GM19035 (cell line): ENCODE results near the gene PRKN.

ENCODE experiments used
- ATAC-seq: cut with Tn5 transposase; IDR thresholded peaks from one replicate; pipeline ENCODE4 v1.9.1; 2021; ENCODE audit not compliant: unreplicated experiment

Gene PRKN

DNA sequence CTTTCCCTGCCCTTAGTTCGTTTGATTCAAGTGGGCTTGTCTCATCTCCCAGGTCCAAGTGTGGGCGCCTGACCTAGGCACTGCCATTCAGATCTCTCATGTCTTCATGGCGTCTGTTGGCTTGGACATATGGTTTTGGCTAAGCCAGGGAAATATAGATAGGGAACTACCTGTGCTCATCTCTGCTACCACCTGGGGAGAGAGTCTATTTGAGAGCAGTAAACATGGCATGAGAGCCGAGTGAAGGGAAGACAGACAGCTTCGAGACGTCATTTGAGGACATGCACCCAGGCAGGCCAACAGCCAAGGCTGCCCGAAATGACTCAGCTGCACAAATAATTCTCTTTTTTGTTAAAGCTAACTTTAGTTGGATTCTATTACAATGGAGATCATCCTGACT is 1083.0 kb downstream of the PRKN start:
- ATAC-seq = no peak

GRCh38 chr6:161641175-161641574 is 1086.4 kb downstream of the PRKN start:
- ATAC-seq = no peak

DNA sequence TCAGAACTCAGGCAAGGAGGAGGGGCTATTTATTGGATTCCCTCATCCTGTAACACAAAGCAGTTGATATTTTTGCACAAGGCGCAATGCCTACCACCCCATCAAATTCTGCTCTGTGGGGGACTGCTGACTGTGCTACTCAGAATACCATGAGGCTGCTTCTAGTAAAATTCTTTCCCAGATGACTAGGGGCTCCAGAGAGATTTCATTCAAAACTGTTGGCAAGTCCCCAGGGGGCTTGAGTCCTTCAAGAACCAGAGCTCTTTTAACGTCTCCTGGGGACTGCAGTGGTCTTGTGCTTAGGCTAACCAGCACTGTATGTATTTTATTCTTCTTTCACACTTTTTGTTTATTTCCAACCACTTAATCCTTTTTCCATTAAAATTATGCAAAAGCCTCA is 1087.8 kb downstream of the PRKN start:
- ATAC-seq = no peak

DNA sequence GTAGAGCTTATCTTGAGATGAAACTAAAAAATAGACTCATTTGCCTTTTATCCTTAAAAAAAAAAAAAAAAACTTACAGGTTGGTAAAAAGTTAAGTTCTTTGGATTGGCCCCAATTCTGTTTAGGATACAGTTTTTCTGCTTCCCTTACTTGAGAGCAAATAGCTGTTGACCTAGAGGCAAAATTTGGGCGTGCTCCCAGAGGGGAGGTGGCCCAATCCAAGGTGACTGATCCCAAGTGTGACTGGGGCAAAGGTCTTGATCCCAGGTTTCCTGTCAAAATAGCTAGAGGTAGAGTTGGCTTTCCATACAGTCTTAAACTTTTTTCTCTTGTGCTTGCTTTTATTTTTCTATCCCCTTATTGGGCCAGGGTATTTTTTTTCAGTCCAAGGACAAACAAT is 1089.9 kb downstream of the PRKN start:
- no peak for ATAC-seq

DNA sequence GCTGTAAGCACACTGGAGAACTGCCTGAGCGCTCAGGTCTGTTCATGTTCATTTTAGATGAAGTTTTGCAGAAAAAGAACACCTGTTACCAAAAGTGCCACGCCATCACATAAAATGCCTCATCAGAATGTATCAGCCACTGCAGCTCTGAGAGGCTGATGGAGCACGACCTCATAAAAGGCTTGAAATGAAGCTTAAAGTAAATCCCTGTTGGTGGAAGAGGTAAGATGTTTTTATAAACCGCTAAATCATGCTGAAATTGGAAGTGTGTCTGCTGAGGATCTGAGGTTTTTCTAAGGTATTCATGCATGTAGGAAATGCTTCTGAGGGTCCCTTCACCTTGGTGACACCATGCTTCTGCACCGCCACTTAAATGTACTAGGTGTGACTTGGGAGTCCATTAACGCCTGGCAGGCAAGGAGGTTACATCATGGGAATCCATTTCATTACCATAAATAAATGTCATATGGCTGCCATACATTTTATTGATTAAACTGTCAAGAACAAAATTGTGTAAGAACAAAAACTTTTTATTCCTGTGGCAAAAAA is 1090.6 kb downstream of the PRKN start:
- no peak for ATAC-seq

GRCh38 chr6:161635975-161636374 is 1091.6 kb downstream of the PRKN start:
- no peak for ATAC-seq

- ATAC-seq = no peak
Observed at GRCh38 chr6:161634916-161635315, 1092.7 kb downstream of the PRKN start.

DNA sequence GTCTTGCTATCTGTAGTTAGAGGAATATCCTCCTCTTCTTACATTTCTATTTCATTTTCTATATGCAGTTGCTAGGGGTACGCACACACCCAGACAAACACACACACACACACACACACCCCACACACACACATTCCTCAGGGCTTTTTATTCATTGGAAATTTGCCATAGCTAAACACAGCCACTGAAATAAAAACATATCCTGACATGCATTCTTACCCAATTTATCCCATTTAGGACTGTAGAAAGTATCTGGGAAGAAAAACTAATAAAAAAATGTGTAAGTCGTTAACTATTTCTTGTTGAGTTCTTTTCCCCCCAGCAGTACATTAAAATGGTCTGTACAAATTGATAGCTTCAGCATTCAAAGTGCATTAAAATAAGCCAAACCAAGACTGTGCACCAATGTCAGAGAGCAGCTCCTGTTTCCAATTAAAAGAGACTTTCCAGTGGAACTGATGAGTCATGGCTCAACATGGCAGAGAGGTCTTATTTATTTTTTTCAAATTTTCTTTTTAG is 1095.8 kb downstream of the PRKN start:
- no peak for ATAC-seq

GRCh38 chr6:161630674-161631073 is 1096.9 kb downstream of the PRKN start:
- no peak for ATAC-seq

GRCh38 chr6:161626132-161626676 is 1101.4 kb downstream of the PRKN start:
- no peak for ATAC-seq

DNA sequence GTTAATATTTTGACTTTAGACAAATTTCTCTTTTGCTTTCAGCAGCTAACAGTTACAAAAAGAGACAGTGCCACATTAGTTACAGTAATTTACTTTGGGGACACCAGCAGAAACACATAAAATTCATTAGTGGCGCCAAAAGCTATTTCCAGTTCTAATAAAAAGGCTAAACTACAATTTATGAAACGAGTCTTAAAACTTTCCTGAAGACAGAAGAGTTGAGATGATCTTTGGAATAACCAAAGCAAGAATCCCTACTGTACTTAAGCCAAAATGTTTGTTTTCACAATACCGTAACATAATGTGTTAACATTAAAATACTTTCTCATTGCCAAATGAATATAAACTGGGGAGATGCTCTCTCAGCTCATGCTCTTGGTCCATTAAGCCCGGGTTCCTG is 1103.5 kb downstream of the PRKN start:
- no peak for ATAC-seq

GRCh38 chr6:161622779-161623178 is 1104.8 kb downstream of the PRKN start:
- ATAC-seq = no peak

DNA sequence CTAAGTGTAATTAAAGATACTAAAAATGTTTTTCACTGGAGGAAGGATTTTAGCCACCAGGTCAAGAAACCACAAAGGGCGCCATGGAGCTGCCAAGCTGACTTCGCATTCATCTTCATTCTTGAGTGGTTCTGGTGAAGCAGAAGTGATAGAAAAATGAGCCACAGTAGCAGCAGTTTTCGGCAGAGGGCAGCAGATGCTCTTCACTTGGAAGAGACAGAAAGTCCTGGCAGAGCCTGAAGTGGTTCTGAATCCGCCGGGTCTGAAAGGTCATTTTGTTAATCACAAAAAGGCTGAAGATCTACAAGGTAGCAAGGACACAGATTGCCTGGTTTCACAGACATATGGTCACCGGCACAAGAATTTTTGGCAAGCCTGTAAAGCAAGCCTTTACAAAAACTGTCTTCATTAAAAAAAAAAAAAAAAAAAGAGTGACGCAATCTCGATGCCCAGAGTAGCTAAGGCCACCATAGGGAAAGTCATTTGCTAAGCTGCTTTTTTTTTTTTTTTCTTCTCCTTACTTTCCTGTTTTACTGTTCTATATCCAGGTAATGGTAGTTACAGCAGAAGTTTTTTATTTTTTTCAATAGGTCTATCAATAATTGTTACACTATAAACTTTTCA is 1108.6 kb downstream of the PRKN start:
- no peak for ATAC-seq

DNA sequence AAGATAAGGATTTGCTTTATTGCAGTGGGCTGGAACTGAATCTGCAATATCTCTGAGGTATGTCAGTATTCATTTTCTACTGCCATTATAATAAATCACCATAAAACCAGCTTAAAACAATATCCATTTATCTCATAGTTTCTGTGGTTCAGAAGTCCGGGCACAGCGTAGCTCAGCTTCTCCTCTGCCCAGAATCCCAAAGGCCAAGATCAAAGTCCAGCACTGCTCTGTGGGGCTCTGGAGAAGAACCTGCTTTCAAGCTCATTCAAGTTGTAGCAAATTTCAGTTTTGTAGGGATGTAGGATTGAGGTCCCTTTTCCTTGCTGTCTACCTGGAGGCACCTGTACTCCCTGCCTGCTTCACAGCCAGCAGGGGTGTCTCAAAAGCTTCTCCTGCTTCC is 1113.9 kb downstream of the PRKN start:
- ATAC-seq = no peak

GRCh38 chr6:161608771-161609170 is 1118.8 kb downstream of the PRKN start:
- no peak for ATAC-seq

GRCh38 chr6:161607696-161608297 is 1119.8 kb downstream of the PRKN start:
- no peak for ATAC-seq

DNA sequence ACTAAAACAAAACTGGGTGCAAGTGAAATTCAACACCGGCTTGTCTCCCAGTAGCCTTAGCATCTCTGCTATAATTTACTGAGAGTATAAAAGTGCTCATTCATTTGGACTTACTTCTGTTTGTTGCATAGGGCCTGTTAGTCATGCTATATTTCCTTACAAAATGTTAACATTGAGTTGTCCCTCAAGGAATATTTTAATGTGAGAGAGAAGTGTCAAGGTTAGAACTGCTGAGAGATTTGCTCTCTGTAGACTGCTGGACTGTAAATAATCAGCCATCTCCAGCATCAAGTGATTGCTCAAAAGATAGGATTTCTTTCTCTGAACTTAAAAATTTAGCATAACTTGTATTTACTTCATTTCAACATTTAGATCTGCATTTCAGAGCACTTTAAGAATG is 1125.2 kb downstream of the PRKN start:
- ATAC-seq = no peak

- ATAC-seq = no peak
Observed at GRCh38 chr6:161598896-161599295, 1128.7 kb downstream of the PRKN start.

- ATAC-seq = no peak
Observed at GRCh38 chr6:161596807-161597520, 1130.6 kb downstream of the PRKN start.

GRCh38 chr6:161594412-161594811 is 1133.2 kb downstream of the PRKN start:
- ATAC-seq = no peak

DNA sequence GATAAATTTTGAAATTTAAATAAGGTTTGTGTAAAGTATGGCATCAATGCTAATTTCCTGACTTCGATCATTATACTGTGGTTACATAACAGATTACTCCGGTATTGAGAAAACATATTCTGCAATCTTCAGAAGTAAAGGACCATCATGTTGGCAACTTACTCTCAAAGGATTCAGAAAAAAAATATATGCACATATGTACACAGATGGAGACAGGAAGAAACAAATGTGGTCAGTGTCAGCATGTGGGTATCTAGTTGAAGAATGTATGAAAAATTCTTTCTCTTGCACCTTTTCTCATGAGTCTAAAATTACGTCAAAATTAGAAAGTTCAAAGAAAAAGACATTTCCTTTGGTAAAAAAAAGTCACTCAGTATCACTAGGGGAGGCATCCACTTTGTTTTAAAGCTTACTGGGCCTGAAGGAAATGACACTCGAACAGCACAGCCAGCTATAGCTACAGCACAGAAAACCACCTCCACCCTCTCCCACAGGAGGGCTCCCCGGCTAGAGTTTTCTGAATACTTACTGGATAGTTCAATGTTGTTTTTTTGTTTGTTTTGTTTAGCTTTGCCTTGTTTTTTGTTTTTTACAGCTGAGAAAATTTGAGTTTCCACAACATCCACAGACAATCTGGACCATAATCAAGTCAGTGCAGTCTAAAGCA is 1136.5 kb downstream of the PRKN start:
- no peak for ATAC-seq
